ENCODE results near the gene SLC4A11. TPM values are rescaled to one million over a fixed set of nuclear protein-coding genes. Genes with fewer than 3 reads are reported as not detected.
"Not testable (repeated sequence)": the region's sequence is repeated elsewhere in the genome, so short reads cannot be mapped to it uniquely, and the experiment has no call there.

SLC4A11 gene
- total RNA-seq, 4 donors from 2014 or later, result 26.3 to 133 (median 85.8) TPM

- intact Hi-C loops (cut with DNase I), result no loop called here
Observed at GRCh38 chr20:3190681-3191111, 48.3 kb downstream of the SLC4A11 start.

DNA sequence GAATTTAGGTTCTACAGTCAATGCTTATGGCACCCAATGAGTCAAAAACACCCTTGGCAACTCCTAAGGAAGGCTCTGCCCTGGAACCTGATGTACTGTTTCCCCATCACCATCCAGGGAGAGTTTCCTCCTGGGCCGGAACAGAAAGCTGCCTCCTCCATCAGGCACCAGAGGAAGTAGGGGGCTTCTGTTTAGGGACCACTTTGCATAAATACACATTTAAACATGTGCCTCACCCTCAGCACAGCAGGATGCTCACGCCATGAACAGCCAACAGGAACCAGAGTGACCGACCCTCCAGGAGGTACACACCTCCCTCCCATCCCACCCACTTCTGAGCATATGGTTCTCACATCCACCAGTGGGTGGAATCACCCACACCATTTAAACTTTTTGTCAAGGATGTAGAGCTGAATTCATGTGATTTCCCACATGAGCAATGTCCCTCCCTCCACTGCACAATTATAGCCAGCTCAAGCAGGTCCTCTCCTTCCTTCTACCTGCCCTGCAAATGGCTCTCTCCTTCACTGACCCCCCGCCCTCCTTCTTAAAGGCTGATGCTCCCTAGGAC, 49.3 kb downstream of the SLC4A11 start:
- intact Hi-C loops (cut with DNase I), result no loop called here
- H3K27me3 ChIP-seq, result no peaks in the 10 kb centered on the region
- no peak for TF ChIP-seq POLR2A (IDR thresholded peaks at IDR 0.05)
- TF ChIP-seq, protein P1, sequence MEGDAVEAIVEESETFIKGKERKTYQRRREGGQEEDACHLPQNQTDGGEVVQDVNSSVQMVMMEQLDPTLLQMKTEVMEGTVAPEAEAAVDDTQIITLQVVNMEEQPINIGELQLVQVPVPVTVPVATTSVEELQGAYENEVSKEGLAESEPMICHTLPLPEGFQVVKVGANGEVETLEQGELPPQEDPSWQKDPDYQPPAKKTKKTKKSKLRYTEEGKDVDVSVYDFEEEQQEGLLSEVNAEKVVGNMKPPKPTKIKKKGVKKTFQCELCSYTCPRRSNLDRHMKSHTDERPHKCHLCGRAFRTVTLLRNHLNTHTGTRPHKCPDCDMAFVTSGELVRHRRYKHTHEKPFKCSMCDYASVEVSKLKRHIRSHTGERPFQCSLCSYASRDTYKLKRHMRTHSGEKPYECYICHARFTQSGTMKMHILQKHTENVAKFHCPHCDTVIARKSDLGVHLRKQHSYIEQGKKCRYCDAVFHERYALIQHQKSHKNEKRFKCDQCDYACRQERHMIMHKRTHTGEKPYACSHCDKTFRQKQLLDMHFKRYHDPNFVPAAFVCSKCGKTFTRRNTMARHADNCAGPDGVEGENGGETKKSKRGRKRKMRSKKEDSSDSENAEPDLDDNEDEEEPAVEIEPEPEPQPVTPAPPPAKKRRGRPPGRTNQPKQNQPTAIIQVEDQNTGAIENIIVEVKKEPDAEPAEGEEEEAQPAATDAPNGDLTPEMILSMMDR (IDR thresholded peaks at IDR 0.05), result no peak
- DNase-seq, result no peak
- H3K4me1 ChIP-seq, result no peaks in the 10 kb centered on the region
- peaks cover 28 to 42% of the 10 kb centered on the region in 2 donors for H3K36me3 ChIP-seq
- 86 to 89% methylated on average over 3 to 4 of the region's 4 CpGs for WGBS, 2 donors
- no peaks in the 10 kb centered on the region for H3K9me3 ChIP-seq
- H3K27ac ChIP-seq, result no peak overlapping the region
- no peak overlapping the region for H3K4me3 ChIP-seq (replicated peaks in 1 of 3)

More at GRCh38 chr20:3190681-3191111, 48.3 kb downstream of the SLC4A11 start:
- DNase-seq, result no peak
- no peaks in the 10 kb centered on the region for H3K4me1 ChIP-seq
- H3K27ac ChIP-seq, result no peak overlapping the region
- WGBS, 2 donors, result 90% methylated on average over 9 of the region's 14 CpGs; no CpG with 5 or more reads in 1 of the 2 donors
- H3K9me3 ChIP-seq, result no peaks in the 10 kb centered on the region
- peaks cover 38 to 53% of the 10 kb centered on the region in 2 donors for H3K36me3 ChIP-seq
- no peaks in the 10 kb centered on the region for H3K27me3 ChIP-seq
- H3K4me3 ChIP-seq (replicated peaks in 1 of 3), result no peak overlapping the region
- no peak for TF ChIP-seq POLR2A (IDR thresholded peaks at IDR 0.05)
- TF ChIP-seq, protein P1 (IDR thresholded peaks at IDR 0.05), result no peak

DNA sequence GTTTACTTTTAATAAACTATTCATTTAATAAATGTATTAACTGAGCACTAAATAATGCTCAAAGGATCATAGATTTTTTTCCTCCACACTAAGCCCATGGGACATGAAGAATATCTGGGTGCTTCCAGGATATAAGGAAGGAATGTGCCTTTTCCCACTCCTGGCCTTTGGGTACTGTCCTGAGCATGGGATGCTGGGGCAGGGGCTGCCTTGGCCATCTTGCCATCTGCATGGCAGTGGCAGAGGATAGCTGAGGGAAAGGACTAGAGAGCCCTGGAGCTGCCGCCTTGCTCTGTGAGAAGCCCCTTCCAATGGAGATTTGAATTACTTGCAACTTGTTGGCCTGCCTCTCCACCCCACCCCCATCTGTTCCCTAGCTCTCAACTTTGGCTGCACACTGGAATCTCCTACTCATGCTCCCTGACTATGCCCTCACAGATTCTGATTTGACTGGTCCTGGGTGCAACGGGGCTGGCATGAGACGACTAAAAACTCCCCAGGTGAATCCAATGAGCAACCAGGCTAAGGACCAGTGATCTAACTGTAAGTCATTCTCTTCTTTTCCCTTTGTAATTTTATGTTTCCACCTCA, 50.1 kb downstream of the SLC4A11 start:
- Histone ChIP-seq H3K36me3 (peaks cover 27 to 35% of the 10 kb centered on the region in 2 donors), H3K27me3 (no peaks in the 10 kb centered on the region), H3K4me1 (no peaks in the 10 kb centered on the region), H3K27ac (no peak overlapping the region), H3K9me3 (no peaks in the 10 kb centered on the region), H3K4me3 (replicated peaks in 1 of 3) (no peak overlapping the region)
- 68 to 80% methylated on average over 3 of the region's 3 CpGs for WGBS, 2 donors
- intact Hi-C loops (cut with DNase I), result no loop called here
- DNase-seq, result peak in 1 of 2 donors; percentile 57
- TF ChIP-seq, protein P1 (IDR thresholded peaks at IDR 0.05), result no peak
- TF ChIP-seq POLR2A (IDR thresholded peaks at IDR 0.05), result no peak

- H3K9me3 ChIP-seq; H3K27me3 ChIP-seq; DNase-seq; H3K4me1 ChIP-seq; H3K27ac ChIP-seq; H3K4me3 ChIP-seq (replicated peaks in 1 of 3); intact Hi-C loops (cut with DNase I): not testable (repeated sequence)
- 96 to 98% methylated on average over 9 of the region's 9 CpGs for WGBS, 2 donors
- H3K36me3 ChIP-seq, result peaks cover 24 to 26% of the 10 kb centered on the region in 2 donors
Observed at GRCh38 chr20:3187861-3188260, 51.1 kb downstream of the SLC4A11 start.

DNA sequence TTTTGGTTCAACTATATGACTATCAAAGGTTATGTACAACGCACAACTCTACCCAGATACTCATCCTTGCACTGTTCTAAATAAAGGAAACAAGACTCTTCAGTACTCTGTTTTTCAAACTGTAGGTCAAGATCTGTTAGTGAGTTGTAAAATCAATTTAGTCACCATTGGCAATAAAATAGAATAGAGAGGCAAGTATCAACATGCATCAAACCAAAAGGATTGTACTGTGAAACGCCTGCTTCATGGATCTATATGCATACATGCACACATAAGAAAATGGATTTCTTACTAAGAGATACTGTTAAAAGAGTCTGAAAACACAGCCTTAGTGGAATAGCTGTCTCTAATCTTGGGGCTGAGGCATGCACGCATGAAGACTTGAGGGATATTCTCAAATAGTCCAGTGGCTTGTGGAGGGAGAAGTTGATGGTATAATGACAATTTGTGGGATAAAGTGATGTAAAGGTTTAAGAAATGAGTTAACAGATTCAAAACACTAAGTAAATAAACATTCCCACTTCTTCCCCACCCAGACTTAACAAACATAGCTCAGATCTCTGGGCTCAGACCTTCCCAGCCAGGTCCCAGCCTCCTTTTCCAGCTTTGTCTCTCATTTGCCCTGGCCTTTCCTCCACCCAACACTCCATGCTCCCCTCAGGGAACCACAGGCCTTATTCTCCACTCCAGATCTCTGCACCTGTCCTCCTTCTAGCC, 54.9 kb downstream of the SLC4A11 start:
- no peak overlapping the region for H3K27ac ChIP-seq
- peaks cover 0 to 3% of the 10 kb centered on the region in 2 donors for H3K4me1 ChIP-seq
- no peak for DNase-seq
- intact Hi-C loops (cut with DNase I), result no loop called here
- no peaks in the 10 kb centered on the region for H3K36me3 ChIP-seq
- H3K9me3 ChIP-seq, result no peaks in the 10 kb centered on the region
- H3K27me3 ChIP-seq, result no peaks in the 10 kb centered on the region
- TF ChIP-seq POLR2A (IDR thresholded peaks at IDR 0.05), result no peak
- TF ChIP-seq, protein P1 (IDR thresholded peaks at IDR 0.05), result no peak
- WGBS, 2 donors, result 95 to 98% methylated on average over 3 of the region's 3 CpGs
- no peak overlapping the region for H3K4me3 ChIP-seq (replicated peaks in 1 of 3)

- intact Hi-C loops (cut with DNase I); H3K9me3 ChIP-seq; H3K4me3 ChIP-seq (replicated peaks in 1 of 3); DNase-seq; H3K27ac ChIP-seq; H3K4me1 ChIP-seq; H3K27me3 ChIP-seq; H3K36me3 ChIP-seq: not testable (repeated sequence)
- whole genome bisulfite sequencing, 2 donors, result 96 to 100% methylated on average over 5 of the region's 5 CpGs
Observed at GRCh38 chr20:3182429-3182828, 56.6 kb downstream of the SLC4A11 start.
